CD4-positive, alpha-beta memory T cell (primary cell): Measurements from ENCODE around the gene ATP8B3. TPM values are rescaled to one million over a fixed set of nuclear protein-coding genes. Genes with fewer than 3 reads are reported as not detected.

Source experiments
- CTCF ChIA-PET: fragments of 350-600 bp; sonication (Branson Sonifier 250); formaldehyde crosslinking; loops from one replicate; lab custom pipeline; 2021; ENCODE audit warnings: inconsistent platforms; ENCODE audit not compliant: partially characterized antibody; lab: Charles Lee
- POLR2A ChIA-PET: fragments of 350-600 bp; sonication (Branson Sonifier 250); formaldehyde crosslinking; loops from one replicate; lab custom pipeline; 2021; ENCODE audit not compliant: partially characterized antibody; lab: Charles Lee
- DNase-seq, 5 donors: peaks; one replicate each; pipeline versions ENCODE4 v3.0.0 to v3.0.0-alpha.2; 2020 to 2022; ENCODE audit warnings: mixed read lengths in 1 of 5
- H3K27ac ChIP-seq: one replicate; pipeline ENCODE4 v1.7.0; 2013; ENCODE audit warnings: low read depth, low read length
- H3K27me3 ChIP-seq: 2 replicates; pipeline ENCODE4 v1.7.0; 2013; ENCODE audit warnings: mild to moderate bottlenecking, low read length, moderate library complexity; ENCODE audit not compliant: insufficient read depth
- H3K36me3 ChIP-seq: 2 replicates; pipeline ENCODE4 v1.7.0; 2013; ENCODE audit warnings: mild to moderate bottlenecking, low read length, moderate library complexity; ENCODE audit not compliant: insufficient read depth
- H3K4me1 ChIP-seq: 2 replicates; pipeline ENCODE4 v1.7.0; 2013; ENCODE audit warnings: mild to moderate bottlenecking, low read length, moderate library complexity; ENCODE audit not compliant: insufficient read depth
- H3K4me3 ChIP-seq, 2 donors: one replicate each; pipeline ENCODE4 v1.7.0; 2013; ENCODE audit warnings: low read length in 2 of 2, mild to moderate bottlenecking in 1 of 2
- H3K9me3 ChIP-seq, 2 donors: one replicate each; pipeline ENCODE4 v1.7.0; 2013; ENCODE audit warnings: low read length in 2 of 2, control low read depth in 1 of 2; ENCODE audit not compliant: control insufficient read depth in 1 of 2
- H3K27ac Mint-ChIP-seq, 7 donors: one replicate each; pipeline ENCODE4 v1.8.0; 2020 to 2021; ENCODE audit warnings: mixed read lengths in 7 of 7, mild to moderate bottlenecking in 6 of 7, inconsistent platforms in 3 of 7, moderate library complexity in 3 of 7
- H3K27me3 Mint-ChIP-seq, 2 donors: one replicate each; pipeline ENCODE4 v1.8.0; 2020 to 2021; ENCODE audit warnings: mixed read lengths in 2 of 2
- H3K36me3 Mint-ChIP-seq, 2 donors: one replicate each; pipeline ENCODE4 v1.8.0; 2020 to 2021; ENCODE audit warnings: mixed read lengths in 2 of 2, inconsistent platforms in 1 of 2, mild to moderate bottlenecking in 1 of 2
- H3K4me1 Mint-ChIP-seq, 4 donors: one replicate each; pipeline ENCODE4 v1.8.0; 2020 to 2021; ENCODE audit warnings: mixed read lengths in 4 of 4, mild to moderate bottlenecking in 1 of 4
- H3K4me3 Mint-ChIP-seq, 8 donors: one replicate each; pipeline ENCODE4 v1.8.0; 2020 to 2021; ENCODE audit warnings: mixed read lengths in 8 of 8, mild to moderate bottlenecking in 7 of 8, moderate library complexity in 6 of 8, inconsistent platforms in 3 of 8
- H3K9me3 Mint-ChIP-seq, 8 donors: one replicate each; pipeline ENCODE4 v1.8.0; 2020 to 2021; ENCODE audit warnings: mixed read lengths in 8 of 8, mild to moderate bottlenecking in 5 of 8, inconsistent platforms in 3 of 8, moderate library complexity in 1 of 8
- intact Hi-C: fragments of 100-400 bp; cut with micrococcal nuclease; formaldehyde crosslinking; loops from one replicate; pipeline ENCODE4 v1.15.1; 2023
- polyA plus RNA-seq, 2 donors: library from polyadenylated mRNA; unstranded; fragments of 300-500 nt; fragmentation: Illumina TruSeq; gene quantifications; one replicate each; pipeline ENCODE4 v1.2.3, GENCODE V29; 2021
- total RNA-seq, 2 experiments: library from RNA; stranded (reverse); gene quantifications; one replicate each; pipeline ENCODE4 v1.2.3, GENCODE V29; 2021

ATP8B3 gene
- total and polyA plus RNA-seq, 4 experiments from 2014 or later = 0.73 to 5.5 (median 3.6) TPM

GRCh38 chr19:1837222-1837565 is 25.1 kb upstream of the ATP8B3 start:
- no peak overlapping the region for H3K4me3 ChIP-seq
- H3K9me3 ChIP-seq = no peaks in the 10 kb centered on the region
- peaks cover 32% of the 10 kb centered on the region for H3K4me1 ChIP-seq
- no peak overlapping the region for H3K4me3 Mint-ChIP-seq
- H3K27ac ChIP-seq = no peak overlapping the region
- no peaks in the 10 kb centered on the region for H3K27me3 ChIP-seq
- CTCF ChIA-PET = interaction anchor here (1.4 to 7.8 kb wide), 5 partner anchors 9 to 290 kb away, joined by 4 to 77 read pairs (median 6); no protein-coding TSS in a partner anchor
- no peaks in the 10 kb centered on the region for H3K9me3 Mint-ChIP-seq
- H3K27ac Mint-ChIP-seq = no peak overlapping the region
- intact Hi-C loops = no loop called here
- H3K4me1 Mint-ChIP-seq = peaks cover 10 to 64% (median 21%) of the 10 kb centered on the region in 4 donors
- H3K36me3 Mint-ChIP-seq = peaks cover 0 to 7% of the 10 kb centered on the region in 2 donors
- POLR2A ChIA-PET = no interaction called here
- H3K36me3 ChIP-seq = no peaks in the 10 kb centered on the region
- DNase-seq = no peak
- H3K27me3 Mint-ChIP-seq = no peaks in the 10 kb centered on the region

DNA sequence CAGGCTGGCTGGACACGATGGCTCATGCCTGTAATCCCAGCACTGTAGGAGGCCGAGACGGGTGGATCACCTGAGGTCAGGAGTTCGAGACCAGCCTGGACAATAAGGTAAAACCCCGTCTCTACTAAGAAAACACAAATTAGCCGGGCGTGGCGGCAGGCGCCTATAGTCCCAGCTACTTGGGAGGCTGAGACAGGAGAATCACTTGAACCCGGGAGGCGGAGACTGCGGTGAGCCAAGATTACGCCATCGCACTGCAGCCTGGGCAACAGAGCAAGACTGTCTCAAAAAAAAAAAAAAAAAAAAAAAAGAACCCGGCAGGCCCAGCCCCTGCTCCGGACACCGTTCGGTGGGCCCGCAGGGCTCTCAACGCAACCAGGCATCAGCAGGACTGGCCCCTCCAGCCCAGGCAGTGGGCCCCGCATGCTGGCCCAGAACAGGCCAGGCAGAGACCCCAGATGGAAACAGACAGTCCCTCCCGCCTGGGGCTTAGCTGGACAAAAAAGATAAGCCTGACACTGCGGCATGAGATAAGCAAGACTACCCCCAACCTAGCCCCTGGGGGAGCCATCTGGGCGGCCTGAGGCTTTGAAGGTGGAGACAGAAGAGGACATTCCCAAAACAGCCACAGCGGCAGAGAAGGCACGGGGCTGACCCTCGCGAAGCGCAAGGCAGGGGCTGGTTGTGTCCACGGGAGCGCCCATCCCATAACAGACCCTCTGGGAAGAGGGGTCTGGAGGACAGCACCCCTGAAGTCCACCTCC is 24.6 kb upstream of the ATP8B3 start:
- H3K9me3 Mint-ChIP-seq = no peaks in the 10 kb centered on the region
- no peak overlapping the region for H3K27ac Mint-ChIP-seq
- intact Hi-C loops = no loop called here
- Histone ChIP-seq H3K27me3 (no peaks in the 10 kb centered on the region), H3K4me1 (peaks cover 27% of the 10 kb centered on the region), H3K4me3 (no peak overlapping the region), H3K27ac (no peak overlapping the region), H3K9me3 (no peaks in the 10 kb centered on the region), H3K36me3 (no peaks in the 10 kb centered on the region)
- DNase-seq = no peak
- CTCF ChIA-PET = interaction anchor here (1.6 to 7.8 kb wide), 4 partner anchors 10 to 290 kb away, joined by 4 to 77 read pairs (median 6); no protein-coding TSS in a partner anchor
- no peak overlapping the region for H3K4me3 Mint-ChIP-seq
- no peaks in the 10 kb centered on the region for H3K27me3 Mint-ChIP-seq
- H3K36me3 Mint-ChIP-seq = peaks cover 0 to 7% of the 10 kb centered on the region in 2 donors
- POLR2A ChIA-PET = no interaction called here
- peaks cover 9 to 61% (median 18%) of the 10 kb centered on the region in 4 donors for H3K4me1 Mint-ChIP-seq

GRCh38 chr19:1833540-1833939 is 21.5 kb upstream of the ATP8B3 start:
- H3K9me3 Mint-ChIP-seq = no peaks in the 10 kb centered on the region
- ChIA-PET CTCF (interaction anchor here (0.7 kb wide), 1 partner anchor 8 kb away, joined by 3 read pairs; no protein-coding TSS in a partner anchor), POLR2A (no interaction called here)
- H3K36me3 Mint-ChIP-seq = peaks cover 0 to 13% of the 10 kb centered on the region in 2 donors
- H3K27ac Mint-ChIP-seq = no peak overlapping the region
- no peaks in the 10 kb centered on the region for H3K27me3 ChIP-seq
- H3K4me1 Mint-ChIP-seq = peaks cover 1 to 38% (median 4%) of the 10 kb centered on the region in 4 donors
- peaks cover 23% of the 10 kb centered on the region for H3K4me1 ChIP-seq
- no peaks in the 10 kb centered on the region for H3K9me3 ChIP-seq
- DNase-seq = no peak
- no peak overlapping the region for H3K4me3 Mint-ChIP-seq
- intact Hi-C loops = no loop called here
- no peak overlapping the region for H3K4me3 ChIP-seq
- no peaks in the 10 kb centered on the region for H3K27me3 Mint-ChIP-seq
- H3K36me3 ChIP-seq = peaks cover 5% of the 10 kb centered on the region
- no peak overlapping the region for H3K27ac ChIP-seq

DNA sequence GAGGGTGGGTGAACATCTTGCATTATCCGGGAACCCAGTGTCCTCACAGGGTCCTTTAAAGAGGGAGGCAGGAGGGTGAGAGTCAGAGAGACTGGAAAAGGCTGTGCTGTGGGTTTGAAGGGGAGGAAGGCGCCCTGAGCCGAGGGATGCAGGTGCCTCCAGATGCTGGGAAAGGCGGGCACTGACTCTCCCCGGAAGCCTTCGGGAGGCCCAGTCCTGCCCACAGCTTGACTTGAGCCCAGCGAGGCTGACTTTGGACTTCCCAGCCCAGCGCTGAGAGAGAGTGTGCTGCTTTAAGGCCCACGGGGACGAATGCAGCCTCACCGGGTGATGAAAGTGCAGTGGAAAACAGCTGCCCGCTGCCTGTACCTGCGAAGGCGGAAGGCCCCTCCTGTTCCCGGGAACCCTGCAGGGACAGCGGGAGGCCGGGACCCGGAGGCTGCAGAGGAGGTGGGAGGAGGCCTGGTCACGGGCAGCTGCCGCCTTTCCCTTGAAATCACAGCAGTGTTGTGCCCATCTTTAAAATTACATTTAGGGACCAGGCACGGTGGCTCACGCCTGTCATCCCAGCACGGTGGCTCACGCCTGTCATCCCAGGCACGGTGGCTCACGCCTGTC is 20.1 kb upstream of the ATP8B3 start:
- Histone ChIP-seq H3K27ac (no peak overlapping the region), H3K36me3 (peaks cover 5% of the 10 kb centered on the region), H3K4me1 (peaks cover 12% of the 10 kb centered on the region), H3K9me3 (no peaks in the 10 kb centered on the region), H3K4me3 (no peak overlapping the region), H3K27me3 (no peaks in the 10 kb centered on the region)
- H3K36me3 Mint-ChIP-seq = peaks cover 0 to 13% of the 10 kb centered on the region in 2 donors
- CTCF ChIA-PET = no interaction called here
- H3K4me1 Mint-ChIP-seq = peaks cover 0 to 25% (median 2%) of the 10 kb centered on the region in 4 donors
- H3K27me3 Mint-ChIP-seq = no peaks in the 10 kb centered on the region
- no peaks in the 10 kb centered on the region for H3K9me3 Mint-ChIP-seq
- peak overlapping the region in 2 of 7 donors; percentile 7 to 12 for H3K27ac Mint-ChIP-seq
- POLR2A ChIA-PET = no interaction called here
- intact Hi-C loops = no loop called here
- no peak for DNase-seq
- H3K4me3 Mint-ChIP-seq = no peak overlapping the region

DNA sequence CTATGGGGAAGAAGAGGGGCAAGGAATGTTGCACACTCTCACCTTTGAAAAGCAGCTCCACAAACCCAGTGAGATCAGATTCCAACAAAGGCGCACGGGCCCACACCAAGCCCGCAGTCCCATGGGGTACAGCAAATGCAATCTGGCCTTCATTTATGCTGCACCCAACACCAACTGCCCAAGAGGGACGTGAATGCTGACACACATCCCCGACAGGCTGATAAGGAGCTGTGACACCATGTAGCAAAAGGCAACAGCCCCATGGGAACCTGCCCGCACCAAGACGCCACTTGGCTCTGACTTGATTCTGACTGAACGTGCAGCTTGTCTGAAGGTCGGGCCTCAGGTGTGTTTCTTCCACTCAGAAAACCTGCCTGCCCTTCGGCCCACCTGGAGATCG is 18.9 kb upstream of the ATP8B3 start:
- no peaks in the 10 kb centered on the region for H3K27me3 Mint-ChIP-seq
- Histone ChIP-seq H3K27ac (no peak overlapping the region), H3K36me3 (peaks cover 5% of the 10 kb centered on the region), H3K9me3 (no peaks in the 10 kb centered on the region), H3K4me3 (no peak overlapping the region), H3K27me3 (no peaks in the 10 kb centered on the region), H3K4me1 (peaks cover 13% of the 10 kb centered on the region)
- no peak overlapping the region for H3K27ac Mint-ChIP-seq
- intact Hi-C loops = no loop called here
- ChIA-PET CTCF (interaction anchor here (7.6 kb wide), 1 partner anchor 8 kb away, joined by 77 read pairs; no protein-coding TSS in a partner anchor), POLR2A (no interaction called here)
- peaks cover 0 to 17% (median 1%) of the 10 kb centered on the region in 4 donors for H3K4me1 Mint-ChIP-seq
- H3K4me3 Mint-ChIP-seq = no peak overlapping the region
- peaks cover 0 to 13% of the 10 kb centered on the region in 2 donors for H3K36me3 Mint-ChIP-seq
- no peak for DNase-seq
- H3K9me3 Mint-ChIP-seq = no peaks in the 10 kb centered on the region

GRCh38 chr19:1830568-1830967 is 18.5 kb upstream of the ATP8B3 start:
- intact Hi-C loops = no loop called here
- H3K4me3 Mint-ChIP-seq = no peak overlapping the region
- H3K27ac Mint-ChIP-seq = peak overlapping the region in 1 of 7 donors; percentile 35
- DNase-seq = no peak
- peaks cover 11% of the 10 kb centered on the region for H3K4me1 ChIP-seq
- no peaks in the 10 kb centered on the region for H3K27me3 ChIP-seq
- H3K9me3 ChIP-seq = no peaks in the 10 kb centered on the region
- H3K36me3 ChIP-seq = peaks cover 5% of the 10 kb centered on the region
- H3K36me3 Mint-ChIP-seq = peaks cover 0 to 16% of the 10 kb centered on the region in 2 donors
- H3K9me3 Mint-ChIP-seq = no peaks in the 10 kb centered on the region
- no peaks in the 10 kb centered on the region for H3K27me3 Mint-ChIP-seq
- no peak overlapping the region for H3K4me3 ChIP-seq
- H3K4me1 Mint-ChIP-seq = peaks cover 0 to 17% (median 1%) of the 10 kb centered on the region in 4 donors
- POLR2A ChIA-PET = no interaction called here
- H3K27ac ChIP-seq = no peak overlapping the region
- CTCF ChIA-PET = interaction anchor here (1.2 to 7.6 kb wide), 2 partner anchors 9 to 24 kb away, joined by 3 to 77 read pairs; no protein-coding TSS in a partner anchor

DNA sequence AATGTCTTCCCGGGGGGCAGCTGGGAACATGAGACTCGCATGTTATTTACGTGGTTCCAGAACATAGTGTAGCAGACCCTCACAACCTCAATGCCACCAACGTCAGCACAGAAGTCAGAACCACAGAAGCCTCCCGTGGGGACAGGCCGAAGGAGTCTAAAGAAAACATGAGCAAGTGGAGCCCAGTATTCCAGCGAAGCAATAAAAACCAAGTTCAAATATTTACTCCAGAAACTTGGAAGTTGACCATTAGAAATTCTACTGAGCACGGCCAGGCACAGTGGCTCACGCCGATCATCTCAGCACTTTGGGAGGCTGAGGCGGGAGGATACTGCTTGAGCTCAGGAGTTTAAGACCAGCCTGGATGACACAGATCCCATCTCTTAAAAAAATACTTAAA is 17.9 kb upstream of the ATP8B3 start:
- ChIA-PET POLR2A (interaction anchor here (0.6 kb wide), 1 partner anchor 1353 kb away, joined by 4 read pairs; no protein-coding TSS in a partner anchor), CTCF (interaction anchor here (1.2 to 7.6 kb wide), 2 partner anchors 9 to 24 kb away, joined by 3 to 77 read pairs; no protein-coding TSS in a partner anchor)
- H3K36me3 ChIP-seq = peaks cover 5% of the 10 kb centered on the region
- Mint-ChIP-seq H3K27me3 (no peaks in the 10 kb centered on the region), H3K9me3 (no peaks in the 10 kb centered on the region), H3K36me3 (peaks cover 0 to 16% of the 10 kb centered on the region in 2 donors), H3K4me1 (peaks cover 0 to 16% (median 1%) of the 10 kb centered on the region in 4 donors), H3K4me3 (no peak overlapping the region), H3K27ac (peak overlapping the region in 1 of 7 donors; percentile 15)
- H3K4me1 ChIP-seq = peaks cover 10% of the 10 kb centered on the region
- no peaks in the 10 kb centered on the region for H3K27me3 ChIP-seq
- no peak overlapping the region for H3K4me3 ChIP-seq
- intact Hi-C loops = loop anchor here (10.0 kb wide), 1 partner anchor 155 kb away; no protein-coding TSS in a partner anchor
- no peak for DNase-seq
- no peaks in the 10 kb centered on the region for H3K9me3 ChIP-seq
- H3K27ac ChIP-seq = no peak overlapping the region
